Ascending aorta (tissue), 2 donors: ENCODE results near the gene MAP3K6. TPM values are rescaled to one million over a fixed set of nuclear protein-coding genes. Genes with fewer than 3 reads are reported as not detected.

Experiments
- DNase-seq, 2 donors: peaks; one replicate each; pipeline ENCODE4 v3.0.0-alpha.2; 2019; ENCODE audit warnings: low spot score in 2 of 2
- H3K27ac ChIP-seq, 2 donors: fragments of 200-600 bp; sonication (generic); one replicate each; pipeline ENCODE4 v1.5.1; 2016 to 2017; ENCODE audit warnings: mild to moderate bottlenecking in 1 of 2
- H3K27me3 ChIP-seq: fragments of 200-600 bp; sonication (generic); one replicate; pipeline ENCODE4 v1.5.1; 2017
- H3K36me3 ChIP-seq, 2 donors: fragments of 200-600 bp; sonication (generic); one replicate each; pipeline ENCODE4 v1.5.1; 2016
- H3K4me1 ChIP-seq, 2 donors: fragments of 200-600 bp; sonication (generic); one replicate each; pipeline ENCODE4 v1.5.1; 2016 to 2017; ENCODE audit warnings: mild to moderate bottlenecking in 1 of 2
- H3K4me3 ChIP-seq, 2 donors: fragments of 200-600 bp; sonication (generic); one replicate each; pipeline ENCODE4 v1.5.1; 2016 to 2017; ENCODE audit warnings: mild to moderate bottlenecking in 1 of 2
- H3K9me3 ChIP-seq, 2 donors: fragments of 200-600 bp; sonication (generic); one replicate each; pipeline ENCODE4 v1.5.1; 2016
- CTCF ChIP-seq, 3 experiments: fragments of 200-600 bp in 2 of 3; fragments of 450-650 bp in 1 of 3; sonication (generic) in 2 of 3; IDR thresholded peaks; one replicate each; pipeline ENCODE4 v1.5.1; 2016 to 2019; ENCODE audit warnings: antibody characterized with exemption in 3 of 3, mild to moderate bottlenecking in 1 of 3, moderate library complexity in 1 of 3
- intact Hi-C: fragments of 100-400 bp; cut with DNase I; formaldehyde crosslinking; loops from one replicate; pipeline ENCODE4 v1.15.1; 2023
- total RNA-seq: library from RNA; depleted of rRNA; stranded (reverse); fragments of >200 nt; gene quantifications from one replicate; pipeline ENCODE4 v1.1.0, GENCODE V29; 2016

Gene MAP3K6
- total RNA-seq, 1 donor from 2014 or later, result 164 TPM

- no peaks in the 10 kb centered on the region for H3K27me3 ChIP-seq
- no peak overlapping the region for H3K27ac ChIP-seq
- DNase-seq, result no peak
- intact Hi-C loops, result loop anchor here (5.0 kb wide), 1 partner anchor 37 kb away; the partner anchor contains the start of gene SYTL1
- H3K4me3 ChIP-seq, result no peak overlapping the region
- H3K4me1 ChIP-seq, result no peaks in the 10 kb centered on the region
- no peak for TF ChIP-seq CTCF (IDR thresholded peaks at IDR 0.05)
- no peaks in the 10 kb centered on the region for H3K36me3 ChIP-seq
- no peaks in the 10 kb centered on the region for H3K9me3 ChIP-seq
Observed at GRCh38 chr1:27379564-27380122, 12.9 kb upstream of the MAP3K6 start.

- H3K27ac ChIP-seq, result no peak overlapping the region
- no peaks in the 10 kb centered on the region for H3K27me3 ChIP-seq
- TF ChIP-seq CTCF (IDR thresholded peaks at IDR 0.05), result no peak
- intact Hi-C loops, result no loop called here
- H3K4me3 ChIP-seq, result no peak overlapping the region
- no peak for DNase-seq
- H3K9me3 ChIP-seq, result no peaks in the 10 kb centered on the region
- H3K36me3 ChIP-seq, result no peaks in the 10 kb centered on the region
- H3K4me1 ChIP-seq, result no peaks in the 10 kb centered on the region
Observed at GRCh38 chr1:27377760-27378495, 11.2 kb upstream of the MAP3K6 start.

- H3K27me3 ChIP-seq, result no peaks in the 10 kb centered on the region
- no peak for TF ChIP-seq CTCF (IDR thresholded peaks at IDR 0.05)
- DNase-seq, result no peak
- H3K4me3 ChIP-seq, result no peak within 1 kb of the TSS
- H3K4me1 ChIP-seq, result no peaks in the 10 kb centered on the region
- H3K36me3 ChIP-seq, result no peaks in the 10 kb centered on the region
- no peak within 1 kb of the TSS for H3K27ac ChIP-seq
- no peaks in the 10 kb centered on the region for H3K9me3 ChIP-seq
- intact Hi-C loops, result no loop called here
Observed at GRCh38 chr1:27374362-27375086, 7.8 kb upstream of the MAP3K6 start, which contains the start of gene FCN3. FCN3 (minus strand) TSS chr1:27374824; CDS start chr1:27374818, 6 bp downstream.

GRCh38 chr1:27372808-27373690 lies 6.3 kb upstream of the MAP3K6 start:
- no peaks in the 10 kb centered on the region for H3K9me3 ChIP-seq
- no peaks in the 10 kb centered on the region for H3K27me3 ChIP-seq
- no peak for TF ChIP-seq CTCF (IDR thresholded peaks at IDR 0.05)
- no peak overlapping the region for H3K27ac ChIP-seq
- H3K4me1 ChIP-seq, result peaks cover 0 to 1% of the 10 kb centered on the region in 2 donors
- H3K36me3 ChIP-seq, result no peaks in the 10 kb centered on the region
- intact Hi-C loops, result no loop called here
- no peak overlapping the region for H3K4me3 ChIP-seq
- no peak for DNase-seq
